NCI-H2196 treated with DMSO at 0.1 percent for 48 hours (cell line): ENCODE results near the gene DYDC2.
"Not testable (repeated sequence)": the region's sequence is repeated elsewhere in the genome, so short reads cannot be mapped to it uniquely, and the experiment has no call there.

ENCODE experiments used
- DNase-seq: peaks from one replicate; lab custom pipeline; 2025; ENCODE audit not compliant: unreplicated experiment; lab: John Stamatoyannopoulos, UW

DYDC2 gene

GRCh38 chr10:80412486-80412885 lies 55.9 kb downstream of the DYDC2 start:
- DNase-seq, result no peak

DNA sequence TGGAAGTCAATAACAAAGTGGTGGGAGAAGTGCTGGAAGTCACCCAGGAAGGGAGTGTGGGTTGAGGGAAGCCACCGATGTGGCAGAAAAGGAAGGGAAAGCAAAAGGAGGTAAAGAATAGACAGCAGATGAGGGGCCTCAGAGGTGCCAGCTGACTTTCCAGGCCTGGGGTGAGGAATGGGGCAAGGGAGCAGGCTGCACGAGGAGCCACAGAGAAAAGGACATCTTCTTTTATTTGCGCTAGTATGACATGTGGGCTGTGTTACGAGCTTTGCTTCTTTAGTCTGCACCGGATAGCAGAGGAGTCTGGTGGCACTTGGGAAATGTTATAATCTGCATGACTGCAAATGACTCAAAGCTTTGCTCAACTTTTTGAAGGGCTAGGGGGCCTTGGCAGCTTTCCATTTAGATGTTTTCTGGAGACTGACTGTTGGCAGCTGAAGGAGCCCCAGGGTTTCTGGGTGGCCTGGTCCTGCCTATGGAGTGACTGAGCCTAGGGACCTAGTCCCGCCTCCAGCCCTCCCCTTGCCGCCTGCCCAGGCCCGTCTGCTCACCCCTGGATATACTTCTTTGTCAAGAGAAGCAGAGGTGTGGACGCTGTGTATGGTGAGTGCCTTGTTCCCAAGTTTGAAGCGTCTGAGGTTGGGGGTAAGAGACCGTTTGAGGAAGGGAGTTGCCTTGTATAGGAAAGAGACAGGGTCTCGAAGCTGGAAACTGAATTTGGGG lies 56.9 kb downstream of the DYDC2 start:
- DNase-seq, result no peak

DNA sequence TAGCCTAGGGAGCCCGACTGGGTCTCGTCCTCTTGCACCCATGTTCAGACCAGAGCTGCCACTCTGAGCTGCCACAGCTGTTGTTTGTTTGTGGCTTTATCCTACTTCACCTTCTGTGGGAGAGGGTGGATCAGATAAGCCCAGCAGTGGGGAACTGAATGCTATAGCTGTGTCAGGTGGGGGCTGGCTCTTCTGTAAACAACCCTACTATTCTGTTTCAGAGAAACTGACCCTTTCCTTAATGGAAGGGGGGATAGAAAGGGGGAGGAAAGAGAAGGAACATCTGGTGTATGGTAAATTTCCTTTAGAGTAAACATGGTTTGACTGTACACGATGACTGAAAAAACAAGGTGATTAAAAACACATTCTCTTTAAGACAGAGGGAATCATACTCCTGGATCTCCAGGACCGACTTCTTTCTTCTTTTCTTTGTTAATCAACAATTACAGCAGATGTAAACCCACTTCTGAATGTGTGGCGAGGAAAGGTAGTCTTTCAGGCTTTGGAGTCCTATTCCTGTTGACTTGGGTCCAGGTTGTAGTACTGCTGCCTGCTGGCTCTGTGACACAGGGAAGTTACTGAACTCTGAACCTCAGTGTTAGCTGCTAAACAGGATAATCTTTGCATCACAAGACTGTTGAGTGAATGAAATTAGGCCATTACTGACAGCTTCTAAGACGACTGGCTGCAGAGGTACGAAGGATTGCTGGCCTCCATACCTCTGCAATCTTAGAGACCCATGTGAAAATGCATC lies 57.7 kb downstream of the DYDC2 start:
- no peak for DNase-seq

- no peak for DNase-seq
Observed at GRCh38 chr10:80415734-80416478, 59.3 kb downstream of the DYDC2 start.

- no peak for DNase-seq
Observed at GRCh38 chr10:80416479-80417098, 60.0 kb downstream of the DYDC2 start.

GRCh38 chr10:80417256-80417655 lies 60.7 kb downstream of the DYDC2 start:
- DNase-seq, result not testable (repeated sequence)
